Sigmoid colon (tissue), 7 donors: ENCODE results near the gene PREX1. TPM values are rescaled to one million over a fixed set of nuclear protein-coding genes. Genes with fewer than 3 reads are reported as not detected.

Experiments
- DNase-seq: peaks from one replicate; pipeline ENCODE4 v3.0.0-alpha.2; 2019
- H3K27ac ChIP-seq, 4 donors: fragments of 200-600 bp; sonication (generic); one replicate each; pipeline ENCODE4 v1.5.1; 2016 to 2019; ENCODE audit warnings: mild to moderate bottlenecking in 1 of 4
- H3K27me3 ChIP-seq, 3 donors: fragments of 200-600 bp; sonication (generic); one replicate each; pipeline ENCODE4 v1.5.1; 2019; ENCODE audit warnings: mild to moderate bottlenecking in 1 of 3
- H3K36me3 ChIP-seq, 4 donors: fragments of 200-600 bp; sonication (generic); one replicate each; pipeline ENCODE4 v1.5.1; 2016 to 2019
- H3K4me1 ChIP-seq, 4 donors: fragments of 200-600 bp; sonication (generic); one replicate each; pipeline ENCODE4 v1.5.1; 2017 to 2019
- H3K4me3 ChIP-seq, 4 donors: fragments of 200-600 bp; sonication (generic); one replicate each; pipeline ENCODE4 v1.5.1; 2017 to 2019; ENCODE audit warnings: mild to moderate bottlenecking in 2 of 4, moderate library complexity in 1 of 4
- H3K9me3 ChIP-seq, 4 donors: fragments of 200-600 bp in 3 of 4; sonication (generic) in 3 of 4; one replicate each; pipeline versions ENCODE4 v1.5.1 to v1.6.1; 2013 to 2019
- CTCF ChIP-seq, 4 experiments: fragments of 450-650 bp in 3 of 4; fragments of 200-600 bp in 1 of 4; IDR thresholded peaks; one replicate each; pipeline ENCODE4 v1.5.1; 2016 to 2019; ENCODE audit warnings: antibody characterized with exemption in 4 of 4, mild to moderate bottlenecking in 3 of 4, moderate library complexity in 2 of 4
- EP300 ChIP-seq, 4 donors: sonication (generic); formaldehyde crosslinking; IDR thresholded peaks; one replicate each; pipeline ENCODE4 v1.6.1; 2017; ENCODE audit warnings: antibody characterized with exemption in 4 of 4
- POLR2A ChIP-seq, 2 donors: fragments of 450-650 bp; IDR thresholded peaks; one replicate each; pipeline ENCODE4 v1.6.1; 2016; ENCODE audit warnings: antibody characterized with exemption in 2 of 2, mild to moderate bottlenecking in 2 of 2, moderate library complexity in 2 of 2
- POLR2AphosphoS5 ChIP-seq, 4 donors: sonication (generic); formaldehyde crosslinking; IDR thresholded peaks; one replicate each; pipeline ENCODE4 v1.6.1; 2017; ENCODE audit warnings: antibody characterized with exemption in 4 of 4
- WGBS, 2 donors: extraction: QIAGEN DNeasy Blood & Tissue Kit; methylation state at CpG; one replicate each; pipeline ENCODE4 v1.1.7; 2013; 5-methylcytosine and 5-hydroxymethylcytosine counted together
- intact Hi-C: fragments of 100-400 bp; cut with DNase I; formaldehyde crosslinking; loops from one replicate; pipeline ENCODE4 v1.15.1; 2023
- polyA plus RNA-seq, 3 donors: library from polyadenylated mRNA; stranded (reverse); fragments of 200-250 nt; gene quantifications; one replicate each; pipeline ENCODE4 v1.2.3, GENCODE V29; 2013
- total RNA-seq, 4 donors: library from RNA; depleted of rRNA; stranded (reverse); fragments of >200 nt; gene quantifications; one replicate each; pipeline ENCODE4 v1.1.0, GENCODE V29; 2016
- donor health status: healthy with polysubstance abuse.
- donor health status: Bipolar disorder and iron deficiency.
- donor health status: healthy.

The PREX1 gene
- total and polyA plus RNA-seq, 7 donors: 5.4 to 22.9 (median 15.5) TPM

GRCh38 chr20:48623176-48623905 lies 204.5 kb downstream of the PREX1 start:
- WGBS, 2 donors: 89 to 95% methylated on average over 16 of the region's 16 CpGs
- no peaks in the 10 kb centered on the region for H3K9me3 ChIP-seq
- H3K27ac ChIP-seq: no peak overlapping the region
- TF ChIP-seq POLR2AphosphoS5 (IDR thresholded peaks at IDR 0.05) (no peak), CTCF (IDR thresholded peaks at IDR 0.05) (no peak), POLR2A (IDR thresholded peaks at IDR 0.05) (no peak), EP300 (IDR thresholded peaks at IDR 0.05) (no peak)
- H3K4me3 ChIP-seq: no peak overlapping the region
- no peaks in the 10 kb centered on the region for H3K36me3 ChIP-seq
- no peak for DNase-seq
- intact Hi-C loops: no loop called here
- H3K27me3 ChIP-seq: no peaks in the 10 kb centered on the region
- peaks cover 0 to 22% (median 21%) of the 10 kb centered on the region in 4 donors for H3K4me1 ChIP-seq

- H3K36me3 ChIP-seq: no peaks in the 10 kb centered on the region
- H3K27ac ChIP-seq: no peak overlapping the region
- H3K27me3 ChIP-seq: no peaks in the 10 kb centered on the region
- intact Hi-C loops: no loop called here
- no peak overlapping the region for H3K4me3 ChIP-seq
- H3K4me1 ChIP-seq: peaks cover 0 to 22% (median 21%) of the 10 kb centered on the region in 4 donors
- H3K9me3 ChIP-seq: no peaks in the 10 kb centered on the region
- DNase-seq: no peak
- TF ChIP-seq CTCF (IDR thresholded peaks at IDR 0.05) (no peak), POLR2A (IDR thresholded peaks at IDR 0.05) (no peak), EP300 (IDR thresholded peaks at IDR 0.05) (no peak), POLR2AphosphoS5 (IDR thresholded peaks at IDR 0.05) (no peak)
- 72 to 83% methylated on average over 11 of the region's 11 CpGs for WGBS, 2 donors
Observed at GRCh38 chr20:48622421-48622820, 205.4 kb downstream of the PREX1 start.

- no peak for TF ChIP-seq POLR2A (IDR thresholded peaks at IDR 0.05)
- no peak for TF ChIP-seq POLR2AphosphoS5 (IDR thresholded peaks at IDR 0.05)
- TF ChIP-seq CTCF (IDR thresholded peaks at IDR 0.05): peak in 1 of 4 experiments; percentile 8
- H3K27me3 ChIP-seq: no peaks in the 10 kb centered on the region
- no peak for DNase-seq
- peaks cover 0 to 22% (median 21%) of the 10 kb centered on the region in 4 donors for H3K4me1 ChIP-seq
- H3K9me3 ChIP-seq: no peaks in the 10 kb centered on the region
- intact Hi-C loops: loop anchor here (1.0 to 2.0 kb wide), 3 partner anchors 897 to 957 kb away; no protein-coding TSS in a partner anchor
- H3K27ac ChIP-seq: peak overlapping the region in 1 of 4 donors; percentile 65
- no peaks in the 10 kb centered on the region for H3K36me3 ChIP-seq
- H3K4me3 ChIP-seq: no peak overlapping the region
- 38 to 66% methylated on average over 23 of the region's 23 CpGs for WGBS, 2 donors
Observed at GRCh38 chr20:48621376-48622078, 206.3 kb downstream of the PREX1 start.

- Histone ChIP-seq H3K27ac (peak overlapping the region; percentile 2 to 65 (median 30)), H3K27me3 (no peaks in the 10 kb centered on the region), H3K4me3 (peak overlapping the region in 3 of 4 donors; percentile 20 to 38 (median 37)), H3K4me1 (peaks cover 0 to 22% (median 21%) of the 10 kb centered on the region in 4 donors), H3K36me3 (no peaks in the 10 kb centered on the region), H3K9me3 (no peaks in the 10 kb centered on the region)
- 2 to 11% methylated on average over 26 of the region's 26 CpGs for WGBS, 2 donors
- peak; percentile 78 to 96 (median 89) for TF ChIP-seq CTCF (IDR thresholded peaks at IDR 0.05)
- TF ChIP-seq EP300 (IDR thresholded peaks at IDR 0.05): no peak
- peak in 3 of 4 donors; percentile 35 to 44 (median 37) for TF ChIP-seq POLR2AphosphoS5 (IDR thresholded peaks at IDR 0.05)
- TF ChIP-seq POLR2A (IDR thresholded peaks at IDR 0.05): no peak
- intact Hi-C loops: loop anchor here (1.0 to 2.0 kb wide), 4 partner anchors 834 to 956 kb away; no protein-coding TSS in a partner anchor
- peak; percentile 93 for DNase-seq
Observed at GRCh38 chr20:48620507-48621375, 207.1 kb downstream of the PREX1 start.
